A549 (cell line): ENCODE data around the gene ZCCHC9. TPM values are rescaled to one million over a fixed set of nuclear protein-coding genes. Genes with fewer than 3 reads are reported as not detected.
"Not testable (repeated sequence)": the region's sequence is repeated elsewhere in the genome, so short reads cannot be mapped to it uniquely, and the experiment has no call there.

Experiments used
- ATAC-seq, 2 experiments: fragments of 200-7000 bp in 1 of 2; fragments of >200 bp in 1 of 2; cut with Nextera tagmentation in 1 of 2; cut with Tn5 transposase in 1 of 2; 3 replicates each; pipeline versions ENCODE4 v1.8.0 to v1.9.1; 2018 to 2020; ENCODE audit warnings: mild to moderate bottlenecking in 1 of 2, moderate library complexity in 1 of 2
- CTCF ChIA-PET: fragments of 300-600 bp; sonication (Branson Sonifier 250); formaldehyde crosslinking; extraction: SDS; loops from one replicate; lab custom pipeline; 2021; ENCODE audit warnings: antibody characterized with exemption, inconsistent platforms; lab: Yijun Ruan, JAX
- POLR2A ChIA-PET: fragments of 350-600 bp; formaldehyde crosslinking; extraction: SDS; loops from one replicate; lab custom pipeline; 2021; ENCODE audit warnings: antibody characterized with exemption, inconsistent platforms; lab: Yijun Ruan, JAX
- DNase-seq, 2 experiments: peaks; one replicate each; pipeline versions ENCODE4 v3.0.0 to v3.0.0-alpha.2; 2011 to 2016; ENCODE audit warnings: low read depth in 1 of 2, low spot score in 1 of 2
- FAIRE-seq: peaks from 2 replicates; lab custom pipeline; 2011; peaks lifted over from hg19 to GRCh38; lab: Jason Lieb, UNC
- H3K27ac ChIP-seq, 2 experiments: fragments of >200 bp; sonication (Bioruptor Twin); formaldehyde crosslinking; 3 replicates each; pipeline ENCODE4 v1.5.1; 2016 to 2017
- H3K4me1 ChIP-seq: fragments of >200 bp; sonication (Bioruptor Twin); formaldehyde crosslinking; 3 replicates; pipeline ENCODE4 v1.6.1; 2016
- H3K4me2 ChIP-seq: fragments of >200 bp; sonication (Bioruptor Twin); formaldehyde crosslinking; 3 replicates; pipeline ENCODE4 v1.6.1; 2016
- H3K4me3 ChIP-seq: fragments of >200 bp; sonication (Bioruptor Twin); formaldehyde crosslinking; 3 replicates; pipeline ENCODE4 v1.5.1; 2016
- H3K9me3 ChIP-seq: fragments of >200 bp; sonication (Bioruptor Twin); formaldehyde crosslinking; 3 replicates; pipeline ENCODE4 v1.6.1; 2016
- ATOH8 ChIP-seq: fragments of 250-450 bp; sonication (Bioruptor Pico); IDR thresholded peaks from 2 replicates; pipeline ENCODE4 v1.5.0; 2020; ENCODE audit warnings: low read depth, mild to moderate bottlenecking, moderate library complexity
- BCL3 ChIP-seq: fragments of >200 bp; sonication (Bioruptor Twin); formaldehyde crosslinking; IDR thresholded peaks from 3 replicates; pipeline ENCODE4 v1.6.1; 2016
- CHD4 ChIP-seq: fragments of 200-600 bp; sonication (generic); IDR thresholded peaks from 2 replicates; pipeline ENCODE4 v1.6.1; 2016; ENCODE audit warnings: antibody characterized with exemption, mild to moderate bottlenecking, borderline replicate concordance
- EHMT2 ChIP-seq: fragments of 200-600 bp; sonication (generic); IDR thresholded peaks from 2 replicates; pipeline ENCODE4 v1.6.1; 2016; ENCODE audit warnings: antibody characterized with exemption, low read depth, mild to moderate bottlenecking, moderate library complexity
- GATA3 ChIP-seq: IDR thresholded peaks from 2 replicates; pipeline ENCODE4 v1.6.1; 2012; ENCODE audit warnings: borderline replicate concordance
- HDAC2 ChIP-seq: fragments of 200-600 bp; sonication (generic); IDR thresholded peaks from 2 replicates; pipeline ENCODE4 v1.6.1; 2016
- HMGXB4 ChIP-seq: fragments of 250-450 bp; sonication (Bioruptor Pico); IDR thresholded peaks from 2 replicates; pipeline ENCODE4 v1.5.0; 2021; ENCODE audit warnings: mild to moderate bottlenecking, moderate library complexity, borderline replicate concordance
- HOXA7 ChIP-seq: fragments of 250-450 bp; sonication (Bioruptor Pico); IDR thresholded peaks from 2 replicates; pipeline ENCODE4 v1.5.0; 2020; ENCODE audit warnings: mild to moderate bottlenecking, moderate library complexity
- HOXB5 ChIP-seq: fragments of 250-450 bp; sonication (Bioruptor Pico); IDR thresholded peaks from 2 replicates; pipeline ENCODE4 v1.5.0; 2020; ENCODE audit warnings: mild to moderate bottlenecking, moderate library complexity
- KDM1A ChIP-seq: fragments of 200-600 bp; sonication (generic); IDR thresholded peaks from 2 replicates; pipeline ENCODE4 v1.6.1; 2016; ENCODE audit warnings: low read depth, mild to moderate bottlenecking
- KDM5A ChIP-seq: fragments of 200-600 bp; sonication (generic); IDR thresholded peaks from 2 replicates; pipeline ENCODE4 v1.6.1; 2016; ENCODE audit warnings: antibody characterized with exemption, mild to moderate bottlenecking
- NFE2L2 ChIP-seq: fragments of 150-350 bp; conservative IDR thresholded peaks from 2 replicates; pipeline ENCODE4 v1.6.1; 2014; ENCODE audit warnings: low read length
- NPAS2 ChIP-seq: fragments of 250-450 bp; sonication (Bioruptor Pico); IDR thresholded peaks from 2 replicates; pipeline ENCODE4 v1.8.0; 2022; ENCODE audit warnings: mild to moderate bottlenecking, moderate library complexity, borderline replicate concordance
- POLR2A ChIP-seq: IDR thresholded peaks from 2 replicates; pipeline ENCODE4 v1.6.1; 2012; ENCODE audit warnings: mild to moderate bottlenecking, low read length
- RAD21 ChIP-seq, 2 experiments: fragments of >200 bp in 1 of 2; sonication (Bioruptor Twin) in 1 of 2; formaldehyde crosslinking in 1 of 2; IDR thresholded peaks in 1 of 2; conservative IDR thresholded peaks in 1 of 2; 2 replicates in 1 of 2; 3 replicates in 1 of 2; pipeline ENCODE4 v1.6.1; 2012 to 2018; ENCODE audit warnings: inconsistent platforms in 1 of 2
- REST ChIP-seq: fragments of 200-600 bp; sonication (generic); IDR thresholded peaks from 2 replicates; pipeline ENCODE4 v1.6.1; 2016; ENCODE audit warnings: antibody characterized with exemption, mild to moderate bottlenecking, moderate library complexity
- SREBF2 ChIP-seq: fragments of 450-650 bp; IDR thresholded peaks from 2 replicates; pipeline ENCODE4 v1.6.1; 2014; ENCODE audit warnings: mild to moderate bottlenecking, moderate library complexity
- TP53 ChIP-seq: fragments of 250-450 bp; sonication (Bioruptor Pico); IDR thresholded peaks from 2 replicates; pipeline ENCODE4 v1.5.0; 2021; ENCODE audit warnings: mild to moderate bottlenecking, moderate library complexity
- ZNF302 ChIP-seq: fragments of 250-450 bp; sonication (Bioruptor Pico); IDR thresholded peaks from 2 replicates; pipeline ENCODE4 v1.9.0; 2021; ENCODE audit warnings: inconsistent platforms, mild to moderate bottlenecking, moderate library complexity
- WGBS: methylation state at CpG from one replicate; pipeline ENCODE4 v1.1.6; 2017; ENCODE audit errors: missing lambda C conversion rate; 5-methylcytosine and 5-hydroxymethylcytosine counted together
- polyA plus RNA-seq, 4 experiments: library from polyadenylated mRNA; depleted of rRNA in 3 of 4; stranded (reverse); fragments of >200 nt; fragmentation: RNase III in 1 of 4; extraction: RNeasy Plus Mini Kit Qiagen cat#74134 plus additional on column Dnase treatment in 1 of 4; gene quantifications; 2 replicates in 3 of 4; 3 replicates in 1 of 4; pipeline ENCODE4 v1.2.3, GENCODE V29; 2011 to 2017

ZCCHC9 gene
- polyA plus RNA-seq, 2 of the 4 experiments (the other 2 are of a cell fraction) = 24.2 to 44.4 TPM

GRCh38 chr5:81336556-81336955, 35.2 kb downstream of the ZCCHC9 start:
- ATAC-seq (no peak), FAIRE-seq (no peak), DNase-seq (no peak)
- POLR2A ChIA-PET = no interaction called here
- 14% methylated on average over 1 of the region's 1 CpG for WGBS
- CTCF ChIA-PET = interaction anchor here (1.3 kb wide), 1 partner anchor 9 kb away, joined by 3 read pairs; no protein-coding TSS in a partner anchor
- TF ChIP-seq ATOH8 (CRISPR knock-in tag) (no peak), BCL3 (no peak), HOXA7 (CRISPR knock-in tag) (no peak), CHD4 (no peak), REST (no peak), HDAC2 (no peak), GATA3 (no peak), NPAS2 (CRISPR knock-in tag) (no peak), NFE2L2 (no peak), RAD21 (conservative IDR thresholded peaks at IDR 0.05 in 1 of 2, IDR thresholded peaks at IDR 0.05 in 1 of 2) (no peak), ZNF302 (CRISPR knock-in tag) (no peak), KDM1A (no peak), HOXB5 (CRISPR knock-in tag) (no peak), SREBF2 (no peak), EHMT2 (no peak), TP53 (CRISPR knock-in tag) (no peak), HMGXB4 (CRISPR knock-in tag) (no peak), POLR2A (no peak)
- no peaks in the 10 kb centered on the region for H3K4me1 ChIP-seq
- H3K27ac ChIP-seq = no peak overlapping the region
- no peak overlapping the region for H3K4me3 ChIP-seq
- no peaks in the 10 kb centered on the region for H3K9me3 ChIP-seq
- no peak overlapping the region for H3K4me2 ChIP-seq

- ATAC-seq (no peak), DNase-seq (no peak), FAIRE-seq (no peak)
These were observed 36.4 kb downstream of the ZCCHC9 start for GRCh38 chr5:81337803-81338202.

GRCh38 chr5:81338213-81338612, 36.8 kb downstream of the ZCCHC9 start:
- H3K4me2 ChIP-seq, CTCF ChIA-PET, FAIRE-seq, H3K4me1 ChIP-seq, H3K4me3 ChIP-seq, ATAC-seq, H3K9me3 ChIP-seq, H3K27ac ChIP-seq, DNase-seq, POLR2A ChIA-PET: not testable (repeated sequence)
- WGBS = 42% methylated on average over 3 of the region's 3 CpGs

More at GRCh38 chr5:81337803-81338202, 36.4 kb downstream of the ZCCHC9 start:
- H3K9me3 ChIP-seq = no peaks in the 10 kb centered on the region
- ChIA-PET POLR2A (no interaction called here), CTCF (no interaction called here)
- H3K4me3 ChIP-seq = no peak overlapping the region
- 18% methylated on average over 2 of the region's 2 CpGs for WGBS
- H3K27ac ChIP-seq = no peak overlapping the region
- no peak overlapping the region for H3K4me2 ChIP-seq
- no peak for TF ChIP-seq POLR2A
- no peak for TF ChIP-seq KDM5A
- no peaks in the 10 kb centered on the region for H3K4me1 ChIP-seq
